H9 (cell line): ENCODE results near the gene EPHA2. TPM values are rescaled to one million over a fixed set of nuclear protein-coding genes. Genes with fewer than 3 reads are reported as not detected.

Experiments used
- DNase-seq: peaks from one replicate; pipeline ENCODE4 v3.0.0-alpha.2; 2017
- H2AFZ ChIP-seq: one replicate; pipeline ENCODE4 v1.6.1; 2013; ENCODE audit warnings: mild to moderate bottlenecking, low read length, control low read depth, moderate library complexity
- H2AK5ac ChIP-seq: 2 replicates; pipeline ENCODE4 v1.6.1; 2013; ENCODE audit warnings: low read length, control low read depth, mixed read lengths; ENCODE audit not compliant: insufficient read length
- H2BK120ac ChIP-seq: one replicate; pipeline ENCODE4 v1.6.1; 2013; ENCODE audit warnings: low read depth, mild to moderate bottlenecking, low read length, control low read depth, inconsistent platforms; ENCODE audit not compliant: poor library complexity, severe bottlenecking
- H2BK12ac ChIP-seq: 2 replicates; pipeline ENCODE4 v1.6.1; 2013; ENCODE audit warnings: low read length, control low read depth, mixed read lengths, low read depth; ENCODE audit not compliant: insufficient read length
- H2BK15ac ChIP-seq: 2 replicates; pipeline ENCODE4 v1.6.1; 2013; ENCODE audit warnings: low read depth, low read length, control low read depth
- H2BK20ac ChIP-seq: one replicate; pipeline ENCODE4 v1.6.1; 2013; ENCODE audit warnings: low read depth, mild to moderate bottlenecking, low read length, control low read depth, inconsistent platforms; ENCODE audit not compliant: poor library complexity, severe bottlenecking
- H2BK5ac ChIP-seq: 2 replicates; pipeline ENCODE4 v1.6.1; 2013; ENCODE audit warnings: low read length, control low read depth, mixed read lengths; ENCODE audit not compliant: insufficient read length
- H3K14ac ChIP-seq: 2 replicates; pipeline ENCODE4 v1.6.1; 2013; ENCODE audit warnings: low read length, control low read depth; ENCODE audit not compliant: insufficient read depth
- H3K18ac ChIP-seq: 2 replicates; pipeline ENCODE4 v1.6.1; 2013; ENCODE audit warnings: low read depth, mild to moderate bottlenecking, mixed read lengths, low read length, control low read depth; ENCODE audit not compliant: insufficient read length
- H3K23ac ChIP-seq: 2 replicates; pipeline ENCODE4 v1.6.1; 2013; ENCODE audit warnings: low read length, control low read depth, mixed read lengths, low read depth; ENCODE audit not compliant: insufficient read length
- H3K23me2 ChIP-seq: 2 replicates; pipeline ENCODE4 v1.6.1; 2013; ENCODE audit warnings: low read depth, mild to moderate bottlenecking, mixed read lengths, low read length, control low read depth; ENCODE audit not compliant: insufficient read length, poor library complexity, severe bottlenecking
- H3K27ac ChIP-seq: 2 replicates; pipeline ENCODE4 v1.5.1; 2013; ENCODE audit warnings: low read length, control low read depth, mixed read lengths, low read depth; ENCODE audit not compliant: insufficient read length
- H3K27me3 ChIP-seq: 2 replicates; pipeline ENCODE4 v1.6.1; 2013; ENCODE audit warnings: low read length, control low read depth, inconsistent platforms; ENCODE audit not compliant: insufficient read depth
- H3K4ac ChIP-seq: 2 replicates; pipeline ENCODE4 v1.6.1; 2013; ENCODE audit warnings: low read depth, mild to moderate bottlenecking, control low read depth, inconsistent platforms, low read length, moderate library complexity
- H3K4me1 ChIP-seq: 2 replicates; pipeline ENCODE4 v1.6.1; 2013; ENCODE audit warnings: low read length, control low read depth, inconsistent platforms; ENCODE audit not compliant: insufficient read depth
- H3K4me2 ChIP-seq: 2 replicates; pipeline ENCODE4 v1.6.1; 2013; ENCODE audit warnings: low read length, control low read depth, mixed read lengths; ENCODE audit not compliant: insufficient read length, insufficient read depth
- H3K56ac ChIP-seq: 2 replicates; pipeline ENCODE4 v1.6.1; 2013; ENCODE audit warnings: low read depth, mild to moderate bottlenecking, mixed read lengths, low read length, control low read depth; ENCODE audit not compliant: insufficient read length
- H3K79me1 ChIP-seq: 2 replicates; pipeline ENCODE4 v1.6.1; 2013; ENCODE audit warnings: low read depth, mild to moderate bottlenecking, moderate library complexity, low read length, control low read depth, inconsistent platforms; ENCODE audit not compliant: insufficient read depth, poor library complexity, severe bottlenecking
- H3K79me2 ChIP-seq: 2 replicates; pipeline ENCODE4 v1.6.1; 2013; ENCODE audit warnings: low read length, control low read depth, inconsistent platforms; ENCODE audit not compliant: insufficient read depth
- H3K9ac ChIP-seq: 2 replicates; pipeline ENCODE4 v1.6.1; 2013; ENCODE audit warnings: low read length, control low read depth, mixed read lengths; ENCODE audit not compliant: insufficient read length; ENCODE audit errors: extremely low read depth
- H3K9me3 ChIP-seq: one replicate; pipeline ENCODE4 v1.6.1; 2013; ENCODE audit warnings: low read depth, low read length, inconsistent platforms; ENCODE audit not compliant: control insufficient read depth
- H3T11ph ChIP-seq: one replicate; pipeline ENCODE4 v1.6.1; 2013; ENCODE audit warnings: mild to moderate bottlenecking, low read length, control low read depth, inconsistent platforms
- H4K20me1 ChIP-seq: one replicate; pipeline ENCODE4 v1.6.1; 2013; ENCODE audit not compliant: control insufficient read depth, insufficient read length, insufficient read depth
- H4K5ac ChIP-seq: 2 replicates; pipeline ENCODE4 v1.6.1; 2013; ENCODE audit warnings: low read depth, mild to moderate bottlenecking, mixed read lengths, low read length, control low read depth; ENCODE audit not compliant: insufficient read length
- H4K8ac ChIP-seq: replicated peaks from 2 replicates; pipeline ENCODE4 v1.6.1; 2013; ENCODE audit warnings: low read length, control low read depth, mixed read lengths, low read depth; ENCODE audit not compliant: insufficient read length
- H4K91ac ChIP-seq: 2 replicates; pipeline ENCODE4 v1.6.1; 2013; ENCODE audit warnings: low read depth, mild to moderate bottlenecking, moderate library complexity, mixed read lengths, low read length, control low read depth; ENCODE audit not compliant: insufficient read length
- H3K27ac Mint-ChIP-seq, 3 experiments: 2 replicates in 2 of 3; 3 replicates in 1 of 3; pipeline ENCODE4 v1.8.0; 2020 to 2021; ENCODE audit warnings: mixed read lengths in 3 of 3, mild to moderate bottlenecking in 1 of 3, moderate library complexity in 1 of 3
- H3K27me3 Mint-ChIP-seq: 2 replicates; pipeline ENCODE4 v1.8.0; 2021; ENCODE audit warnings: low read depth, mild to moderate bottlenecking, moderate library complexity, mixed read lengths
- H3K36me3 Mint-ChIP-seq, 3 experiments: 2 replicates in 2 of 3; 3 replicates in 1 of 3; pipeline ENCODE4 v1.8.0; 2020 to 2021; ENCODE audit warnings: low read depth in 3 of 3, mixed read lengths in 3 of 3; ENCODE audit not compliant: insufficient read depth in 1 of 3
- H3K4me1 Mint-ChIP-seq, 2 experiments: 2 replicates each; pipeline ENCODE4 v1.8.0; 2020; ENCODE audit warnings: mixed read lengths in 2 of 2
- H3K4me3 Mint-ChIP-seq, 2 experiments: 2 replicates in 1 of 2; 3 replicates in 1 of 2; pipeline ENCODE4 v1.8.0; 2020 to 2021; ENCODE audit warnings: mild to moderate bottlenecking in 2 of 2, mixed read lengths in 2 of 2, moderate library complexity in 1 of 2
- H3K9me3 Mint-ChIP-seq, 2 experiments: 2 replicates in 1 of 2; 3 replicates in 1 of 2; pipeline ENCODE4 v1.8.0; 2020; ENCODE audit warnings: mild to moderate bottlenecking in 2 of 2, mixed read lengths in 2 of 2, moderate library complexity in 1 of 2
- CTCF ChIP-seq: fragments of 200-600 bp; sonication (generic); conservative IDR thresholded peaks from 3 replicates; pipeline ENCODE4 v1.8.0; 2021; ENCODE audit warnings: antibody characterized with exemption, mild to moderate bottlenecking
- WGBS: extraction: QIAGEN DNeasy Blood & Tissue Kit; methylation state at CpG from one replicate; pipeline ENCODE4 v1.1.7; 2013; ENCODE audit warnings: missing lambda C conversion rate, low lambda C conversion rate, mixed read lengths; ENCODE audit not compliant: insufficient read length; ENCODE audit errors: extremely low coverage; 5-methylcytosine and 5-hydroxymethylcytosine counted together
- total RNA-seq: library from RNA; stranded (reverse); gene quantifications from 2 replicates; pipeline ENCODE4 v1.2.1, GENCODE V29; 2021

The EPHA2 gene
- total RNA-seq, 1 experiment from 2014 or later, result 33.1 TPM

GRCh38 chr1:16132325-16132785 is 23.5 kb downstream of the EPHA2 start:
- no peaks in the 10 kb centered on the region for H3K4me1 Mint-ChIP-seq

More at GRCh38 chr1:16132325-16132785, 23.5 kb downstream of the EPHA2 start:
- no peaks in the 10 kb centered on the region for H3K23me2 ChIP-seq
- H2BK120ac ChIP-seq, result no peak overlapping the region
- H3K9ac ChIP-seq, result no peak overlapping the region
- H3K79me2 ChIP-seq, result no peaks in the 10 kb centered on the region
- H3K27ac ChIP-seq, result no peak overlapping the region
- no peak for TF ChIP-seq CTCF
- H2BK20ac ChIP-seq, result no peak overlapping the region
- H2AFZ ChIP-seq, result no peak overlapping the region
- no peak overlapping the region for H2BK15ac ChIP-seq
- DNase-seq, result no peak
- no peaks in the 10 kb centered on the region for H3K9me3 ChIP-seq
- H3K23ac ChIP-seq, result no peak overlapping the region
- no peak overlapping the region for H3K14ac ChIP-seq
- H4K20me1 ChIP-seq, result no peaks in the 10 kb centered on the region
- H3K4me1 ChIP-seq, result no peaks in the 10 kb centered on the region
- H3K18ac ChIP-seq, result no peak overlapping the region
- no CpG with 5 or more reads among the region's 6 CpGs for whole genome bisulfite sequencing
- no peak overlapping the region for H3K56ac ChIP-seq
- H3K79me1 ChIP-seq, result no peaks in the 10 kb centered on the region
- H3K4ac ChIP-seq, result no peak overlapping the region
- H3K27me3 Mint-ChIP-seq, result no peaks in the 10 kb centered on the region
- no peak overlapping the region for H4K91ac ChIP-seq
- H4K5ac ChIP-seq, result no peak overlapping the region
- no peaks in the 10 kb centered on the region for H3K27me3 ChIP-seq
- no peak overlapping the region for H3T11ph ChIP-seq
- H4K8ac ChIP-seq, result no peak overlapping the region
- H3K9me3 Mint-ChIP-seq, result no peaks in the 10 kb centered on the region
- H3K36me3 Mint-ChIP-seq, result peaks cover 37 to 83% (median 54%) of the 10 kb centered on the region in 3 experiments; a peak in 6 of 7 replicates
- H2AK5ac ChIP-seq, result no peak overlapping the region
- no peak overlapping the region for H2BK12ac ChIP-seq
- H3K27ac Mint-ChIP-seq, result no peak overlapping the region
- H3K4me3 Mint-ChIP-seq, result no peak overlapping the region
- no peak overlapping the region for H2BK5ac ChIP-seq
- H3K4me2 ChIP-seq, result no peak overlapping the region
